GM19324 (cell line): ENCODE results near the gene KLK2.

Source experiments
- ATAC-seq: cut with Tn5 transposase; IDR thresholded peaks from one replicate; pipeline ENCODE4 v1.9.1; 2021; ENCODE audit warnings: mild to moderate bottlenecking, moderate library complexity; ENCODE audit not compliant: unreplicated experiment, low FRiP score

Gene KLK2

DNA sequence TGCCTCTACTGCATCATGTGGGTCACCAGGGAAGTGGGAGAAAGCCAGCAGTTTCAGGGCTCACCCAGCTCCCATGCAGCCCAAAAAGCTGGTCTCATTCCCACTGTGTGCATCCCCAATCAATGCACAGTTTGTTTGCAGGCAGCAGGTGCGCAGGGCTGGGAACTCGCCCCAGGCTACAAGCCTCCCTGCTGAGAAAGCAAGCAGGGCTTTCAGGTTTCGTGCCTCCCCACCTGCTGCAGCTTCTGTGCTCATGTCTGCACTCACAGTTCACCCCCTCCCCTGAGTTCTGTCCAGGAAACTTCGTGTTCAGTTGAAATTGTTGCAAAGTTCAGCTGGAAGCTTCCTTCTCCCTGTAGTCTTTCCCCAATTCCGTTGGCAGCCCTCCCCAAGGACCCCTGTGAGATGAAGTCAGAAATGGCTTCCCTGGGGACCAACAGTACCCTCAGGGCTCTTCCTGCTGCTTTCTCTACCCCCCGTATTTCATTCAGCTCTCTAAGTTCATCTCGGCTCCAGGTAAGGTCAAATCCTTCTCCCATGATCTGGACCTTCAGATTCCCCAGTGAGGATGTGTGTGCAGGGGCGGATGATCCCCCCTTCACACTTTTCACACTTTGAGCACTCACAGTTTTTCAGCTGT lies 28.8 kb upstream of the KLK2 start:
- no peak for ATAC-seq

DNA sequence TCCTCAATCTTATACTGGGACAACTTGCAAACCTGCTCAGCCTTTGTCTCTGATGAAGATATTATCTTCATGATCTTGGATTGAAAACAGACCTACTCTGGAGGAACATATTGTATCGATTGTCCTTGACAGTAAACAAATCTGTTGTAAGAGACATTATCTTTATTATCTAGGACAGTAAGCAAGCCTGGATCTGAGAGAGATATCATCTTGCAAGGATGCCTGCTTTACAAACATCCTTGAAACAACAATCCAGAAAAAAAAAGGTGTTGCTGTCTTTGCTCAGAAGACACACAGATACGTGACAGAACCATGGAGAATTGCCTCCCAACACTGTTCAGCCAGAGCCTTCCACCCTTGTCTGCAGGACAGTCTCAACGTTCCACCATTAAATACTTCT lies 22.5 kb upstream of the KLK2 start:
- ATAC-seq = no peak

DNA sequence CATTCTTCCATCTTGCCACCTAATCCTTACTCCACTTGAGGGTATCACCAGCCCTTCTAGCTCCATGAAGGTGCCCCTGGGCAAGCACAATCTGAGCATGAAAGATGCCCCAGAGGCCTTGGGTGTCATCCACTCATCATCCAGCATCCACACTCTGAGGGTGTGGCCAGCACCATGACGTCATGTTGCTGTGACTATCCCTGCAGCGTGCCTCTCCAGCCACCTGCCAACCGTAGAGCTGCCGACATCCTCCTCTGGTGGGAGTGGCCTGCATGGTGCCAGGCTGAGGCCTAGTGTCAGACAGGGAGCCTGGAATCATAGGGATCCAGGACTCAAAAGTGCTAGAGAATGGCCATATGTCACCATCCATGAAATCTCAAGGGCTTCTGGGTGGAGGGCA lies 21.6 kb upstream of the KLK2 start:
- ATAC-seq = no peak

DNA sequence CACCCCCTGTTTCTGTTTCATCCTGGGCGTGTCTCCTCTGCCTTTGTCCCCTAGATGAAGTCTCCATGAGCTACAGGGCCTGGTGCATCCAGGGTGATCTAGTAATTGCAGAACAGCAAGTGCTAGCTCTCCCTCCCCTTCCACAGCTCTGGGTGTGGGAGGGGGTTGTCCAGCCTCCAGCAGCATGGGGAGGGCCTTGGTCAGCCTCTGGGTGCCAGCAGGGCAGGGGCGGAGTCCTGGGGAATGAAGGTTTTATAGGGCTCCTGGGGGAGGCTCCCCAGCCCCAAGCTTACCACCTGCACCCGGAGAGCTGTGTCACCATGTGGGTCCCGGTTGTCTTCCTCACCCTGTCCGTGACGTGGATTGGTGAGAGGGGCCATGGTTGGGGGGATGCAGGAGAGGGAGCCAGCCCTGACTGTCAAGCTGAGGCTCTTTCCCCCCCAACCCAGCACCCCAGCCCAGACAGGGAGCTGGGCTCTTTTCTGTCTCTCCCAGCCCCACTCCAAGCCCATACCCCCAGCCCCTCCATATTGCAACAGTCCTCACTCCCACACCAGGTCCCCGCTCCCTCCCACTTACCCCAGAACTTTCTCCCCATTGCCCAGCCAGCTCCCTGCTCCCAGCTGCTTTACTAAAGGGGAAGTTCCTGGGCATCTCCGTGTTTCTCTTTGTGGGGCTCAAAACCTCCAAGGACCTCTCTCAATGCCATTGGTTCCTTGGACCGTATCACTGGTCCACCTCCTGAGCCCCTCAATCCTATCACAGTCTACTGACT lies 18.4 kb upstream of the KLK2 start, which contains the start of gene KLK3:
KLK3 (plus strand) TSS at position 280 of the 775 bp plus-strand sequence; CDS start at position 321, 41 bp downstream.
- no peak for ATAC-seq

DNA sequence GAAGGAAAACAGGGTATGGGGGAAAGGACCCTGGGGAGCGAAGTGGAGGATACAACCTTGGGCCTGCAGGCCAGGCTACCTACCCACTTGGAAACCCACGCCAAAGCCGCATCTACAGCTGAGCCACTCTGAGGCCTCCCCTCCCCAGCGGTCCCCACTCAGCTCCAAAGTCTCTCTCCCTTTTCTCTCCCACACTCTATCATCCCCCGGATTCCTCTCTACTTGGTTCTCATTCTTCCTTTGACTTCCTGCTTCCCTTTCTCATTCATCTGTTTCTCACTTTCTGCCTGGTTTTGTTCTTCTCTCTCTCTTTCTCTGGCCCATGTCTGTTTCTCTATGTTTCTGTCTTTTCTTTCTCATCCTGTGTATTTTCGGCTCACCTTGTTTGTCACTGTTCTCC lies 15.9 kb upstream of the KLK2 start:
- ATAC-seq = no peak

DNA sequence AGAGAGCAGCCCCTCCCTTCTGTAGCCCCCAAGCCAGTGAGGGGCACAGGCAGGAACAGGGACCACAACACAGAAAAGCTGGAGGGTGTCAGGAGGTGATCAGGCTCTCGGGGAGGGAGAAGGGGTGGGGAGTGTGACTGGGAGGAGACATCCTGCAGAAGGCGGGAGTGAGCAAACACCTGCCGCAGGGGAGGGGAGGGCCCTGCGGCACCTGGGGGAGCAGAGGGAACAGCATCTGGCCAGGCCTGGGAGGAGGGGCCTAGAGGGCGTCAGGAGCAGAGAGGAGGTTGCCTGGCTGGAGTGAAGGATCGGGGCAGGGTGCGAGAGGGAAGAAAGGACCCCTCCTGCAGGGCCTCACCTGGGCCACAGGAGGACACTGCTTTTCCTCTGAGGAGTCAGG lies 14.4 kb upstream of the KLK2 start:
- ATAC-seq = no peak

DNA sequence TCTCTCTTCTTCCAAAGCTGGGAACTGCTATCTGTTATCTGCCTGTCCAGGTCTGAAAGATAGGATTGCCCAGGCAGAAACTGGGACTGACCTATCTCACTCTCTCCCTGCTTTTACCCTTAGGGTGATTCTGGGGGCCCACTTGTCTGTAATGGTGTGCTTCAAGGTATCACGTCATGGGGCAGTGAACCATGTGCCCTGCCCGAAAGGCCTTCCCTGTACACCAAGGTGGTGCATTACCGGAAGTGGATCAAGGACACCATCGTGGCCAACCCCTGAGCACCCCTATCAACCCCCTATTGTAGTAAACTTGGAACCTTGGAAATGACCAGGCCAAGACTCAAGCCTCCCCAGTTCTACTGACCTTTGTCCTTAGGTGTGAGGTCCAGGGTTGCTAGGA lies 13.4 kb upstream of the KLK2 start:
- ATAC-seq = no peak

DNA sequence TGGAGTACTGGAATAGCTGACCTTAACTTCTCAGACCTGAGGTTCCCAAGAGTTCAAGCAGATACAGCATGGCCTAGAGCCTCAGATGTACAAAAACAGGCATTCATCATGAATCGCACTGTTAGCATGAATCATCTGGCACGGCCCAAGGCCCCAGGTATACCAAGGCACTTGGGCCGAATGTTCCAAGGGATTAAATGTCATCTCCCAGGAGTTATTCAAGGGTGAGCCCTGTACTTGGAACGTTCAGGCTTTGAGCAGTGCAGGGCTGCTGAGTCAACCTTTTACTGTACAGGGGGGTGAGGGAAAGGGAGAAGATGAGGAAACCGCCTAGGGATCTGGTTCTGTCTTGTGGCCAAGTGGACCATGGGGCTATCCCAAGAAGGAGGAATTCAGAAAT lies 12.2 kb upstream of the KLK2 start:
- no peak for ATAC-seq

DNA sequence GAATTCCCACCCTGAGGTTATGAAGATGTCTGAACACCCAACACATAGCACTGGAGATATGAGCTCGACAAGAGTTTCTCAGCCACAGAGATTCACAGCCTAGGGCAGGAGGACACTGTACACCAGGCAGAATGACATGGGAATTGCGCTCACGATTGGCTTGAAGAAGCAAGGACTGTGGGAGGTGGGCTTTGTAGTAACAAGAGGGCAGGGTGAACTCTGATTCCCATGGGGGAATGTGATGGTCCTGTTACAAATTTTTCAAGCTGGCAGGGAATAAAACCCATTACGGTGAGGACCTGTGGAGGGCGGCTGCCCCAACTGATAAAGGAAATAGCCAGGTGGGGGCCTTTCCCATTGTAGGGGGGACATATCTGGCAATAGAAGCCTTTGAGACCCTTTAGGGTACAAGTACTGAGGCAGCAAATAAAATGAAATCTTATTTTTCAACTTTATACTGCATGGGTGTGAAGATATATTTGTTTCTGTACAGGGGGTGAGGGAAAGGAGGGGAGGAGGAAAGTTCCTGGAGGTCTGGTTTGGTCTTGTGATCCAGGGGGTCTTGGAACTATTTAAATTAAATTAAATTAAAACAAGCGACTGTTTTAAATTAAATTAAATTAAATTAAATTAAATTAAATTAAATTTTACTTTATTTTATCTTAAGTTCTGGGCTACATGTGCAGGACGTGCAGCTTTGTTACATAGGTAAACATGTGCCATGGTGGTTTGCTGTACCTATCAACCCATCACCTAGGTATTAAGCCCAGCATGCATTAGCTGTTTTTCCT lies 11.5 kb upstream of the KLK2 start:
- no peak for ATAC-seq

DNA sequence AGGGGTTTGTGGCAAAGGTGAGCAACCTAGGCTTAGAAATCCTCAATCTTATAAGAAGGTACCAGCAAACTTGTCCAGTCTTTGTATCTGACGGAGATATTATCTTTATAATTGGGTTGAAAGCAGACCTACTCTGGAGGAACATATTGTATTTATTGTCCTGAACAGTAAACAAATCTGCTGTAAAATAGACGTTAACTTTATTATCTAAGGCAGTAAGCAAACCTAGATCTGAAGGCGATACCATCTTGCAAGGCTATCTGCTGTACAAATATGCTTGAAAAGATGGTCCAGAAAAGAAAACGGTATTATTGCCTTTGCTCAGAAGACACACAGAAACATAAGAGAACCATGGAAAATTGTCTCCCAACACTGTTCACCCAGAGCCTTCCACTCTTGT lies 3.8 kb upstream of the KLK2 start:
- ATAC-seq = no peak

DNA sequence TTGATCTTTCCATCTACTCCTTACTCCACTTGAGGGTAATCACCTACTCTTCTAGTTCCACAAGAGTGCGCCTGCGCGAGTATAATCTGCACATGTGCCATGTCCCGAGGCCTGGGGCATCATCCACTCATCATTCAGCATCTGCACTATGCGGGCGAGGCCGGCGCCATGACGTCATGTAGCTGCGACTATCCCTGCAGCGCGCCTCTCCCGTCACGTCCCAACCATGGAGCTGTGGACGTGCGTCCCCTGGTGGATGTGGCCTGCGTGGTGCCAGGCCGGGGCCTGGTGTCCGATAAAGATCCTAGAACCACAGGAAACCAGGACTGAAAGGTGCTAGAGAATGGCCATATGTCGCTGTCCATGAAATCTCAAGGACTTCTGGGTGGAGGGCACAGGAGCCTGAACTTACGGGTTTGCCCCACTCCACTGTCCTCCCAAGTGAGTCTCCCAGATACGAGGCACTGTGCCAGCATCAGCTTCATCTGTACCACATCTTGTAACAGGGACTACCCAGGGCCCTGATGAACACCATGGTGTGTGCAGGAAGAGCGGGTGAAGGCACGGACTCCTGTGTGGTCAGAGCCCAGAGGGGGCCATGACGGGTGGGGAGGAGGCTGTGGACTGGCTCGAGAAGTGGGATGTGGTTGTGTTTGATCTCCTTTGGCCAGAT lies 2.7 kb upstream of the KLK2 start:
- no peak for ATAC-seq

DNA sequence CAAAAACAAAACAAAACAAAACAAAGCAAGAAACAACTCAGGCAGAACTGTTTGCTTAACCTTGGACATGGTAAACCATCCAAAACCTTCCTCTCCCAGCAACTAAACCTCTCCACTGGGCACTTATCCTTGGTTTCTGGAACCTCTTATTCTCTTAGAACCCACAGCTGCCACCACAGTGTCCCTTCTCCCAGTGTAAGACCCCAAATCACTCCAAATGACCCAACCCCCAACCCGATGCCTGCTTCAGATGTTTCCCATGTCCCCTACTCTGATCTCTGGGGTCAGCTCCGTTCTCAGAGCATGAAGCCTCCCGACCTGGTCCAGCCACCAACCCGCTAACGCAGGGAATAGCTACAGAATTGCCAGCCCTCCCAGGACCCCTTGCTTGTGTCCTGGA lies 972 bp downstream of the KLK2 start:
- no peak for ATAC-seq

DNA sequence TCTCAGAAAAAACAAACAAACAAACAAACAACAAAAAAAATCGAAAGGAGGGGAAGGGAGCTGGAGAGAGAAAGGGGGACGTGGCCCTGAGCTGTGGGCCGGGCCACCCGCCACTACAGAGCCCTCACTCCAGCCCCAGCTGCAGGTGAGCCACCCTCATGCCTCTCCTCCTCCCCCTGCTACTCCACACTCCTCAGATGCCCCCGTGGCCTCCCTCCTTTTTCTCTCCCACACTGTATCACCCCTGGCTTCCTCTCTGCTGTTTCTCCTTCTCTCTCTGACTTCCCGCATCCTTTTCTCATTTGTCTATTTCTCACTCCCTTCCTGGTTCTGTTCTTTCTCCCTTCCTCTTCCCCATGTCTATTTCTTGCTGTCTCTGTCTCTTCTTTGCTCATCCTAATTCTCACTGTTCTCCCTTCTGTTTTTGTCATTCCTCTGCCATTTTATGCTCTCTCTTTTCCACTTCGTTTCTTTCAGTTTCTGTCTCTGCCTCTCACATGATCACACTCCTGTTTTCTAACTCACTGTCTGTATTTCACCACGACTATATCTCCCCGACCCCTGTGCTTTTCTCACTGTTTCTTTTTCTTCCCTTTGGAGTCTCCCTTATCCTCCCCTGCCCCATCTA lies 2.7 kb downstream of the KLK2 start:
- no peak for ATAC-seq

DNA sequence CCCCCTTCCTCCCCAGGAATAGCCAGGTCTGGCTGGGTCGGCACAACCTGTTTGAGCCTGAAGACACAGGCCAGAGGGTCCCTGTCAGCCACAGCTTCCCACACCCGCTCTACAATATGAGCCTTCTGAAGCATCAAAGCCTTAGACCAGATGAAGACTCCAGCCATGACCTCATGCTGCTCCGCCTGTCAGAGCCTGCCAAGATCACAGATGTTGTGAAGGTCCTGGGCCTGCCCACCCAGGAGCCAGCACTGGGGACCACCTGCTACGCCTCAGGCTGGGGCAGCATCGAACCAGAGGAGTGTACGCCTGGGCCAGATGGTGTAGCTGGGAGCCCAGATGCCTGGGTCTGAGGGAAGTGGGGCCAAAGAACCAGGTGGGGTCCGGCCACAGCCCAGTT lies 3.2 kb downstream of the KLK2 start:
- ATAC-seq = no peak

DNA sequence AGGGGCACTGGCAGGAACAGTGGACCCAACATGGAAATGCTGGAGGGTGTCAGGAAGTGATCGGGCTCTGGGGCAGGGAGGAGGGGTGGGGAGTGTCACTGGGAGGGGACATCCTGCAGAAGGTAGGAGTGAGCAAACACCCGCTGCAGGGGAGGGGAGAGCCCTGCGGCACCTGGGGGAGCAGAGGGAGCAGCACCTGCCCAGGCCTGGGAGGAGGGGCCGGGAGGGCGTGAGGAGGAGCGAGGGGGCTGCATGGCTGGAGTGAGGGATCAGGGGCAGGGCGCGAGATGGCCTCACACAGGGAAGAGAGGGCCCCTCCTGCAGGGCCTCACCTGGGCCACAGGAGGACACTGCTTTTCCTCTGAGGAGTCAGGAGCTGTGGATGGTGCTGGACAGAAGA lies 4.1 kb downstream of the KLK2 start:
- ATAC-seq = no peak

DNA sequence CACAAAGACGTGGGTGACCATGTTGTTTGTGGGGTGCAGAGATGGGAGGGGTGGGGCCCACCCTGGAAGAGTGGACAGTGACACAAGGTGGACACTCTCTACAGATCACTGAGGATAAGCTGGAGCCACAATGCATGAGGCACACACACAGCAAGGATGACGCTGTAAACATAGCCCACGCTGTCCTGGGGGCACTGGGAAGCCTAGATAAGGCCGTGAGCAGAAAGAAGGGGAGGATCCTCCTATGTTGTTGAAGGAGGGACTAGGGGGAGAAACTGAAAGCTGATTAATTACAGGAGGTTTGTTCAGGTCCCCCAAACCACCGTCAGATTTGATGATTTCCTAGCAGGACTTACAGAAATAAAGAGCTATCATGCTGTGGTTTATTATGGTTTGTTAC lies 5.6 kb downstream of the KLK2 start:
- no peak for ATAC-seq

DNA sequence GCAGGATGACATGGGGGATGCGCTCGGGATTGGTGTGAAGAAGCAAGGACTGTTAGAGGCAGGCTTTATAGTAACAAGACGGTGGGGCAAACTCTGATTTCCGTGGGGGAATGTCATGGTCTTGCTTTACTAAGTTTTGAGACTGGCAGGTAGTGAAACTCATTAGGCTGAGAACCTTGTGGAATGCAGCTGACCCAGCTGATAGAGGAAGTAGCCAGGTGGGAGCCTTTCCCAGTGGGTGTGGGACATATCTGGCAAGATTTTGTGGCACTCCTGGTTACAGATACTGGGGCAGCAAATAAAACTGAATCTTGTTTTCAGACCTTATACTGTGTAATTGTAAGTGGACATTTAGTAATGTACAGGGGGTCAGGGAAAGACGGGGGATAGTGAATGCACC lies 7.0 kb downstream of the KLK2 start:
- ATAC-seq = no peak

DNA sequence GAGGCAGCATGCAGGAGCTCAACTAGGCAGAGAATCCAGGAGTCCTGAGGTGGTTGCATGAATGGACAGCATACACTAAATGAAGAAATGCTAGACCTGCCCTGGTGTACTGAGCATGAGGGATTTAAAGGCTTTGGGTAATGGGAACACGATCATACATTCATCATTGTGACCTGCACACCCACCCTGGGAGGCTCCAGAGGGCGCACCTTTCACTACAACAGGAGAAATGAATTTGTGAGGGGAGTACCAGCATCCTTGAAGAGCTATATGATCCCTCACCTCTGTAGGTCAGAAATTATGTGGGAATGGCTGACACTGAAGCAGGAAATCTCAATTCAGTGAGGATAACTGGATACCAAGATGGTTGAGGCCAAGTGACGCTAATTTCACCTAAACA lies 8.9 kb downstream of the KLK2 start:
- ATAC-seq = no peak

DNA sequence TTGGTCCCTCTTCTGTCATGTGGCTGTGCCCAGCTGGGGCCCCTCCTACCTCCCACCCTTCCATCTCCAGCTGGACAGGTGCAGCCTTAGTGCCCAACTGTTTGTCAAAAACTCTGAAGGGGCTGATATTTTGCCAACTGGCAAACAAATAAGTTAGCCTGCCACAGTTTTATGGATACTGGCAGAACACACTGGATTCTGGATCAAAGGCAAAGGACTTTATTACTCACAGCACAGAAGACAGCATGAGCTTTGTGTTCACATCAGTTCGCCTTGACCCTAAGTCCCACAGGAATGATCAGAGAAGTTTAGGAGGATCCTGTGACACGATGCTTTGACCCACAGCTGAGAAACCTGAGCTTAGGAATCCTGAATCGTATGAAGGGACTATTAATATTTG lies 16.4 kb downstream of the KLK2 start:
- ATAC-seq = no peak

DNA sequence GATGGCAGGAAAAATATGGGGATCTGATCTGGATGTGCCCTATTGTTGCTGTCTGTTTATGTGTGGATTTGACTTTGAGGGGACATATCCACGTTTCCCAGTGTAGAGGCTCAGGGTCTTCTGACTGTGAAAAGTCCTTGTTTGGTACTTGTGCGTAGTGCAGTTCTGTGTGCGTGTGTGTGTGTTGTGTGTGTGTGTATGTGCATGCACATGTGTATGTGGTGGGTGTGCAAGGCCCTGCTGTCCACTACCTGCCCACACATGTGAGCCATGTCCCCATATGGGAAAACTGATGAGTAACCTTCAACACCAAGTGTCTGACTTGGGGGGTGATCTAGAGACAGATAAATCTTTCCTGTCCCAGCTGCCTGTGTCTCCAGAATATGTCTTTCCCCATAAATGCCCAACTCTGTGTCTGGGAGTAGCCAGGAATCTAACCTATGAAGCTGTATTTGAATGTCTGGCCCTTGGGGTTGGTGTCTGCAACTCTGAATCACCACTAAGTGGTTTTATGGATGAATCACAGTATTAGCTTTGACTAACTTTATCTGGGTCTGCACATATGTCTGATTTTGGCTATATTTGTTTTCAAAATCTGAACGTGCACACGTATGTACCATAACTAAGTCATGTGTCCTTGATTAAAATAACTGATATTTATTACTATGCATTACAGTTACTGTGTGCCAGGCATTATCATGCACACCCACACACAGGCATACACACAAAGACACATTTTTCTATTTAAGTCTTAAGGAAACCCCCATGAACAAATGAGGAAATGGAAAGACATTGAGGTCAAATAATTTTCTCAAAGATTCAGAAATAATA lies 17.4 kb downstream of the KLK2 start:
- no peak for ATAC-seq
